Activated T-helper 1 cell treated with anti-CD3 and anti-CD28 coated beads, Interleukin-12 subunit alpha, Interleukin-12 subunit beta, Interleukin-2, Interleukin-4 antibody, amounts not matched to agents 30 ng/mL and 10 ng/mL and 1 ng/mL, durations not matched to agents 14 hours and 24 hours and 36 hours (primary cell): ENCODE results near the gene CNGA1. TPM values are rescaled to one million over a fixed set of nuclear protein-coding genes. Genes with fewer than 3 reads are reported as not detected.
"Not testable (repeated sequence)": the region's sequence is repeated elsewhere in the genome, so short reads cannot be mapped to it uniquely, and the experiment has no call there.

ENCODE experiments used
- DNase-seq: peaks from one replicate; pipeline ENCODE4 v3.0.0; 2021; ENCODE audit warnings: low spot score
- H3K27ac Mint-ChIP-seq: one replicate; pipeline ENCODE4 v1.8.0; 2021; ENCODE audit warnings: mild to moderate bottlenecking, mixed read lengths
- H3K27me3 Mint-ChIP-seq: one replicate; pipeline ENCODE4 v1.8.0; 2022; ENCODE audit warnings: mild to moderate bottlenecking, moderate library complexity, mixed read lengths; ENCODE audit not compliant: insufficient read depth
- H3K36me3 Mint-ChIP-seq: one replicate; pipeline ENCODE4 v1.8.0; 2021; ENCODE audit warnings: low read depth, mixed read lengths
- H3K4me1 Mint-ChIP-seq: one replicate; pipeline ENCODE4 v1.8.0; 2021; ENCODE audit warnings: low read depth, mixed read lengths
- H3K4me3 Mint-ChIP-seq: one replicate; pipeline ENCODE4 v1.8.0; 2021; ENCODE audit warnings: mild to moderate bottlenecking, moderate library complexity, mixed read lengths
- H3K9me3 Mint-ChIP-seq: one replicate; pipeline ENCODE4 v1.8.0; 2021; ENCODE audit warnings: mixed read lengths
- intact Hi-C: fragments of 100-400 bp; cut with micrococcal nuclease; formaldehyde crosslinking; loops from one replicate; pipeline ENCODE4 v1.15.1; 2024
- total RNA-seq: library from RNA; stranded (reverse); gene quantifications from 2 replicates; pipeline ENCODE4 v1.2.3, GENCODE V29; 2022

CNGA1 gene
- total RNA-seq, 1 donor from 2014 or later, result not detected

- H3K4me3 Mint-ChIP-seq, result no peak overlapping the region
- intact Hi-C loops, result no loop called here
- DNase-seq, result no peak
- peaks cover 10% of the 10 kb centered on the region for H3K9me3 Mint-ChIP-seq
- peaks cover 3% of the 10 kb centered on the region for H3K27me3 Mint-ChIP-seq
- H3K4me1 Mint-ChIP-seq, result no peaks in the 10 kb centered on the region
- no peak overlapping the region for H3K27ac Mint-ChIP-seq
- no peaks in the 10 kb centered on the region for H3K36me3 Mint-ChIP-seq
Observed at GRCh38 chr4:48002267-48002666, 14.2 kb downstream of the CNGA1 start.

GRCh38 chr4:47996021-47996420, 20.5 kb downstream of the CNGA1 start:
- H3K27ac Mint-ChIP-seq, result no peak overlapping the region
- peaks cover 6% of the 10 kb centered on the region for H3K9me3 Mint-ChIP-seq

GRCh38 chr4:47992475-47992874, 24.0 kb downstream of the CNGA1 start:
- H3K27ac Mint-ChIP-seq, DNase-seq, intact Hi-C loops, H3K36me3 Mint-ChIP-seq, H3K27me3 Mint-ChIP-seq, H3K4me1 Mint-ChIP-seq, H3K4me3 Mint-ChIP-seq: not testable (repeated sequence)
- peaks cover 13% of the 10 kb centered on the region for H3K9me3 Mint-ChIP-seq

More at GRCh38 chr4:47996021-47996420, 20.5 kb downstream of the CNGA1 start:
- Mint-ChIP-seq H3K36me3 (no peaks in the 10 kb centered on the region), H3K27me3 (peaks cover 2% of the 10 kb centered on the region), H3K4me1 (no peaks in the 10 kb centered on the region), H3K4me3 (no peak overlapping the region)
- intact Hi-C loops, result no loop called here
- DNase-seq, result no peak

- Mint-ChIP-seq H3K4me1 (no peaks in the 10 kb centered on the region), H3K27ac (no peak overlapping the region), H3K9me3 (peaks cover 13% of the 10 kb centered on the region), H3K36me3 (no peaks in the 10 kb centered on the region), H3K27me3 (peaks cover 5% of the 10 kb centered on the region), H3K4me3 (no peak overlapping the region)
- DNase-seq, result no peak
- intact Hi-C loops, result no loop called here
Observed at GRCh38 chr4:47990145-47990544, 26.3 kb downstream of the CNGA1 start.

GRCh38 chr4:47974566-47974965, 41.9 kb downstream of the CNGA1 start:
- Mint-ChIP-seq H3K4me1 (no peaks in the 10 kb centered on the region), H3K27ac (no peak overlapping the region), H3K4me3 (no peak overlapping the region), H3K36me3 (no peaks in the 10 kb centered on the region), H3K27me3 (peaks cover 4% of the 10 kb centered on the region), H3K9me3 (no peaks in the 10 kb centered on the region)
- intact Hi-C loops, result no loop called here
- DNase-seq, result no peak

GRCh38 chr4:47972721-47973120, 43.8 kb downstream of the CNGA1 start:
- Mint-ChIP-seq H3K36me3 (no peaks in the 10 kb centered on the region), H3K4me3 (no peak overlapping the region), H3K27me3 (peaks cover 4% of the 10 kb centered on the region), H3K4me1 (no peaks in the 10 kb centered on the region), H3K9me3 (no peaks in the 10 kb centered on the region), H3K27ac (no peak overlapping the region)
- intact Hi-C loops, result no loop called here
- DNase-seq, result no peak

- Mint-ChIP-seq H3K4me3 (no peak overlapping the region), H3K27ac (no peak overlapping the region), H3K9me3 (no peaks in the 10 kb centered on the region), H3K27me3 (peaks cover 4% of the 10 kb centered on the region), H3K4me1 (no peaks in the 10 kb centered on the region), H3K36me3 (no peaks in the 10 kb centered on the region)
- intact Hi-C loops, result no loop called here
- no peak for DNase-seq
Observed at GRCh38 chr4:47972181-47972580, 44.3 kb downstream of the CNGA1 start.

- Mint-ChIP-seq H3K9me3 (no peaks in the 10 kb centered on the region), H3K36me3 (no peaks in the 10 kb centered on the region), H3K27ac (no peak overlapping the region), H3K4me3 (no peak overlapping the region), H3K4me1 (no peaks in the 10 kb centered on the region), H3K27me3 (peaks cover 1% of the 10 kb centered on the region)
- no peak for DNase-seq
- intact Hi-C loops, result no loop called here
Observed at GRCh38 chr4:47968847-47969246, 47.6 kb downstream of the CNGA1 start.

- intact Hi-C loops, result no loop called here
- Mint-ChIP-seq H3K27ac (no peak overlapping the region), H3K4me1 (no peaks in the 10 kb centered on the region), H3K27me3 (no peaks in the 10 kb centered on the region), H3K36me3 (no peaks in the 10 kb centered on the region), H3K4me3 (no peak overlapping the region), H3K9me3 (no peaks in the 10 kb centered on the region)
- no peak for DNase-seq
Observed at GRCh38 chr4:47954677-47955076, 61.8 kb downstream of the CNGA1 start.

- intact Hi-C loops, result no loop called here
- Mint-ChIP-seq H3K27me3 (no peaks in the 10 kb centered on the region), H3K36me3 (no peaks in the 10 kb centered on the region), H3K4me3 (no peak overlapping the region), H3K9me3 (no peaks in the 10 kb centered on the region), H3K4me1 (no peaks in the 10 kb centered on the region), H3K27ac (no peak overlapping the region)
- no peak for DNase-seq
Observed at GRCh38 chr4:47954245-47954644, 62.2 kb downstream of the CNGA1 start.

- intact Hi-C loops, result no loop called here
- no peak for DNase-seq
- H3K4me1 Mint-ChIP-seq, result no peaks in the 10 kb centered on the region
- no peaks in the 10 kb centered on the region for H3K27me3 Mint-ChIP-seq
- no peaks in the 10 kb centered on the region for H3K9me3 Mint-ChIP-seq
- H3K4me3 Mint-ChIP-seq, result no peak overlapping the region
- no peak overlapping the region for H3K27ac Mint-ChIP-seq
- no peaks in the 10 kb centered on the region for H3K36me3 Mint-ChIP-seq
Observed at GRCh38 chr4:47945930-47946726, 70.4 kb downstream of the CNGA1 start.

GRCh38 chr4:47942081-47942819, 74.2 kb downstream of the CNGA1 start:
- Mint-ChIP-seq H3K4me1 (no peaks in the 10 kb centered on the region), H3K9me3 (no peaks in the 10 kb centered on the region), H3K36me3 (no peaks in the 10 kb centered on the region), H3K27me3 (peaks cover 2% of the 10 kb centered on the region), H3K4me3 (no peak overlapping the region), H3K27ac (no peak overlapping the region)
- intact Hi-C loops, result no loop called here
- no peak for DNase-seq

GRCh38 chr4:47939456-47939855, 77.0 kb downstream of the CNGA1 start:
- H3K9me3 Mint-ChIP-seq, result no peaks in the 10 kb centered on the region
- no peak overlapping the region for H3K27ac Mint-ChIP-seq
- H3K4me3 Mint-ChIP-seq, result no peak overlapping the region
- peaks cover 5% of the 10 kb centered on the region for H3K27me3 Mint-ChIP-seq
- no peak for DNase-seq
- intact Hi-C loops, result no loop called here
- no peaks in the 10 kb centered on the region for H3K36me3 Mint-ChIP-seq
- H3K4me1 Mint-ChIP-seq, result no peaks in the 10 kb centered on the region
